Liver (tissue), 9 donors: ENCODE data around the gene PAOX. TPM values are rescaled to one million over a fixed set of nuclear protein-coding genes. Genes with fewer than 3 reads are reported as not detected.

ENCODE experiments used
- DNase-seq: peaks from one replicate; pipeline ENCODE4 v3.0.0-alpha.2; 2017; ENCODE audit warnings: low spot score
- H3K27ac ChIP-seq, 2 donors: one replicate each; pipeline ENCODE4 v1.7.0; 2013; ENCODE audit warnings: inconsistent platforms in 2 of 2, low read length in 2 of 2, control low read depth in 1 of 2, low read depth in 1 of 2, mild to moderate bottlenecking in 1 of 2
- H3K27me3 ChIP-seq, 4 donors: one replicate each; pipeline versions ENCODE4 v1.6.1 to v1.7.0; 2013; ENCODE audit warnings: low read length in 3 of 4, inconsistent platforms in 1 of 4, mild to moderate bottlenecking in 1 of 4, moderate library complexity in 1 of 4; ENCODE audit not compliant: control insufficient read depth in 4 of 4, insufficient read depth in 4 of 4
- H3K36me3 ChIP-seq, 4 donors: one replicate each; pipeline versions ENCODE4 v1.6.1 to v1.7.0; 2013; ENCODE audit warnings: low read length in 3 of 4, mild to moderate bottlenecking in 3 of 4, low read depth in 1 of 4, moderate library complexity in 1 of 4; ENCODE audit not compliant: control insufficient read depth in 4 of 4, insufficient read depth in 3 of 4
- H3K4me1 ChIP-seq, 4 donors: one replicate each; pipeline versions ENCODE4 v1.6.1 to v1.7.0; 2013; ENCODE audit warnings: low read length in 3 of 4, mild to moderate bottlenecking in 3 of 4, moderate library complexity in 1 of 4; ENCODE audit not compliant: control insufficient read depth in 4 of 4, insufficient read depth in 4 of 4
- H3K4me3 ChIP-seq, 3 donors: one replicate each; pipeline versions ENCODE4 v1.6.1 to v1.7.0; 2013; ENCODE audit warnings: low read length in 3 of 3, control low read depth in 1 of 3, low read depth in 1 of 3, mild to moderate bottlenecking in 1 of 3
- H3K9ac ChIP-seq, 2 donors: one replicate each; pipeline ENCODE4 v1.7.0; 2013; ENCODE audit warnings: low read length in 2 of 2, mild to moderate bottlenecking in 2 of 2, moderate library complexity in 2 of 2, control low read depth in 1 of 2, low read depth in 1 of 2
- H3K9me3 ChIP-seq, 4 donors: one replicate each; pipeline versions ENCODE4 v1.6.1 to v1.7.0; 2013; ENCODE audit warnings: low read length in 3 of 4; ENCODE audit not compliant: control insufficient read depth in 4 of 4
- EGR1 ChIP-seq, 2 donors: IDR thresholded peaks; 2 replicates each; pipeline ENCODE4 v1.6.1; 2016 to 2018; ENCODE audit warnings: antibody characterized with exemption in 2 of 2, low read depth in 2 of 2
- FOXA2 ChIP-seq: IDR thresholded peaks from 2 replicates; pipeline ENCODE4 v1.6.1; 2016; ENCODE audit warnings: antibody characterized with exemption
- GABPA ChIP-seq, 2 donors: IDR thresholded peaks in 1 of 2; conservative IDR thresholded peaks in 1 of 2; 2 replicates each; pipeline ENCODE4 v1.6.1; 2016; ENCODE audit warnings: antibody characterized with exemption in 2 of 2, mild to moderate bottlenecking in 1 of 2, moderate library complexity in 1 of 2
- HNF4A ChIP-seq, 2 donors: conservative IDR thresholded peaks; 2 replicates each; pipeline ENCODE4 v1.6.1; 2016; ENCODE audit warnings: antibody characterized with exemption in 2 of 2, mild to moderate bottlenecking in 2 of 2
- RXRA ChIP-seq, 2 donors: IDR thresholded peaks; 2 replicates each; pipeline ENCODE4 v1.6.1; 2017 to 2018; ENCODE audit warnings: antibody characterized with exemption in 2 of 2, mild to moderate bottlenecking in 1 of 2
- SP1 ChIP-seq: IDR thresholded peaks from 2 replicates; pipeline ENCODE4 v1.6.1; 2018; ENCODE audit warnings: antibody characterized with exemption, mild to moderate bottlenecking
- TAF1 ChIP-seq: conservative IDR thresholded peaks from 2 replicates; pipeline ENCODE4 v1.6.1; 2016; ENCODE audit warnings: antibody characterized with exemption, mild to moderate bottlenecking
- YY1 ChIP-seq: IDR thresholded peaks from 2 replicates; pipeline ENCODE4 v1.6.1; 2016; ENCODE audit warnings: antibody characterized with exemption, mild to moderate bottlenecking
- WGBS: extraction: QIAGEN DNeasy Blood & Tissue Kit; methylation state at CpG from one replicate; pipeline ENCODE4 v1.1.7; 2013; 5-methylcytosine and 5-hydroxymethylcytosine counted together
- polyA plus RNA-seq, 2 donors: library from polyadenylated mRNA; stranded (reverse) in 1 of 2; unstranded in 1 of 2; fragments of 200-250 nt in 1 of 2; fragments of >200 nt in 1 of 2; fragmentation: Nextera tagmentation in 1 of 2; extraction: Ambion mirVana in 1 of 2; gene quantifications; one replicate each; pipeline versions ENCODE4 v1.2.1 to v1.2.3, GENCODE V29; 2013 to 2015
- total RNA-seq, 2 donors: library from RNA; depleted of rRNA; stranded (reverse); fragments of >200 nt; gene quantifications; one replicate each; pipeline ENCODE4 v1.2.3, GENCODE V29; 2014
- TF ChIP-seq, protein P1 (sequence below): IDR thresholded peaks from 2 replicates; pipeline ENCODE4 v1.6.1; 2016; ENCODE audit warnings: antibody characterized with exemption
- TF ChIP-seq, protein P2 (sequence below): IDR thresholded peaks from 2 replicates; pipeline ENCODE4 v1.6.1; 2016; ENCODE audit warnings: antibody characterized with exemption, mild to moderate bottlenecking
- TF ChIP-seq, protein P3 (sequence below): IDR thresholded peaks from 2 replicates; pipeline ENCODE4 v1.6.1; 2016; ENCODE audit warnings: antibody characterized with exemption
- TF ChIP-seq, protein P4 (sequence below): fragments of 150-350 bp; IDR thresholded peaks from 2 replicates; pipeline ENCODE4 v1.5.1; 2017; ENCODE audit warnings: improper control_type of control experiment, low read depth, low read length; ENCODE audit not compliant: missing input control
- donor health status: healthy.
- donor health status: healthy.
- donor health status: healthy.
- donor health status: healthy.
- donor health status: healthy.

PAOX gene
- total and polyA plus RNA-seq, 4 donors: 4.8 to 17.8 (median 13.3) TPM

GRCh38 chr10:133355991-133356390 lies 23.1 kb upstream of the PAOX start (continued):
- TF ChIP-seq GABPA (IDR thresholded peaks at IDR 0.05 in 1 of 2, conservative IDR thresholded peaks at IDR 0.05 in 1 of 2) (no peak), SP1 (no peak)

- peak overlapping the region; percentile 10 to 83 for H3K27ac ChIP-seq
- no peaks in the 10 kb centered on the region for H3K27me3 ChIP-seq
- 35% methylated on average over 27 of the region's 27 CpGs for WGBS
- no peaks in the 10 kb centered on the region for H3K9me3 ChIP-seq
- no peak for DNase-seq
- TF ChIP-seq RXRA (IDR thresholded peaks at IDR 0.05) (no peak), YY1 (no peak), TAF1 (no peak), EGR1 (IDR thresholded peaks at IDR 0.05; ENCODE audit: low read depth in 2 of 2) (no peak), FOXA2 (no peak), HNF4A (conservative IDR thresholded peaks at IDR 0.05) (no peak)
- TF ChIP-seq, protein P1, sequence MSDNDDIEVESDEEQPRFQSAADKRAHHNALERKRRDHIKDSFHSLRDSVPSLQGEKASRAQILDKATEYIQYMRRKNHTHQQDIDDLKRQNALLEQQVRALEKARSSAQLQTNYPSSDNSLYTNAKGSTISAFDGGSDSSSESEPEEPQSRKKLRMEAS: no peak
- TF ChIP-seq, protein P2, sequence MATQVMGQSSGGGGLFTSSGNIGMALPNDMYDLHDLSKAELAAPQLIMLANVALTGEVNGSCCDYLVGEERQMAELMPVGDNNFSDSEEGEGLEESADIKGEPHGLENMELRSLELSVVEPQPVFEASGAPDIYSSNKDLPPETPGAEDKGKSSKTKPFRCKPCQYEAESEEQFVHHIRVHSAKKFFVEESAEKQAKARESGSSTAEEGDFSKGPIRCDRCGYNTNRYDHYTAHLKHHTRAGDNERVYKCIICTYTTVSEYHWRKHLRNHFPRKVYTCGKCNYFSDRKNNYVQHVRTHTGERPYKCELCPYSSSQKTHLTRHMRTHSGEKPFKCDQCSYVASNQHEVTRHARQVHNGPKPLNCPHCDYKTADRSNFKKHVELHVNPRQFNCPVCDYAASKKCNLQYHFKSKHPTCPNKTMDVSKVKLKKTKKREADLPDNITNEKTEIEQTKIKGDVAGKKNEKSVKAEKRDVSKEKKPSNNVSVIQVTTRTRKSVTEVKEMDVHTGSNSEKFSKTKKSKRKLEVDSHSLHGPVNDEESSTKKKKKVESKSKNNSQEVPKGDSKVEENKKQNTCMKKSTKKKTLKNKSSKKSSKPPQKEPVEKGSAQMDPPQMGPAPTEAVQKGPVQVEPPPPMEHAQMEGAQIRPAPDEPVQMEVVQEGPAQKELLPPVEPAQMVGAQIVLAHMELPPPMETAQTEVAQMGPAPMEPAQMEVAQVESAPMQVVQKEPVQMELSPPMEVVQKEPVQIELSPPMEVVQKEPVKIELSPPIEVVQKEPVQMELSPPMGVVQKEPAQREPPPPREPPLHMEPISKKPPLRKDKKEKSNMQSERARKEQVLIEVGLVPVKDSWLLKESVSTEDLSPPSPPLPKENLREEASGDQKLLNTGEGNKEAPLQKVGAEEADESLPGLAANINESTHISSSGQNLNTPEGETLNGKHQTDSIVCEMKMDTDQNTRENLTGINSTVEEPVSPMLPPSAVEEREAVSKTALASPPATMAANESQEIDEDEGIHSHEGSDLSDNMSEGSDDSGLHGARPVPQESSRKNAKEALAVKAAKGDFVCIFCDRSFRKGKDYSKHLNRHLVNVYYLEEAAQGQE: no peak
- TF ChIP-seq, protein P3, sequence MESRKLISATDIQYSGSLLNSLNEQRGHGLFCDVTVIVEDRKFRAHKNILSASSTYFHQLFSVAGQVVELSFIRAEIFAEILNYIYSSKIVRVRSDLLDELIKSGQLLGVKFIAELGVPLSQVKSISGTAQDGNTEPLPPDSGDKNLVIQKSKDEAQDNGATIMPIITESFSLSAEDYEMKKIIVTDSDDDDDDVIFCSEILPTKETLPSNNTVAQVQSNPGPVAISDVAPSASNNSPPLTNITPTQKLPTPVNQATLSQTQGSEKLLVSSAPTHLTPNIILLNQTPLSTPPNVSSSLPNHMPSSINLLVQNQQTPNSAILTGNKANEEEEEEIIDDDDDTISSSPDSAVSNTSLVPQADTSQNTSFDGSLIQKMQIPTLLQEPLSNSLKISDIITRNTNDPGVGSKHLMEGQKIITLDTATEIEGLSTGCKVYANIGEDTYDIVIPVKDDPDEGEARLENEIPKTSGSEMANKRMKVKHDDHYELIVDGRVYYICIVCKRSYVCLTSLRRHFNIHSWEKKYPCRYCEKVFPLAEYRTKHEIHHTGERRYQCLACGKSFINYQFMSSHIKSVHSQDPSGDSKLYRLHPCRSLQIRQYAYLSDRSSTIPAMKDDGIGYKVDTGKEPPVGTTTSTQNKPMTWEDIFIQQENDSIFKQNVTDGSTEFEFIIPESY: no peak
- TF ChIP-seq, protein P4, sequence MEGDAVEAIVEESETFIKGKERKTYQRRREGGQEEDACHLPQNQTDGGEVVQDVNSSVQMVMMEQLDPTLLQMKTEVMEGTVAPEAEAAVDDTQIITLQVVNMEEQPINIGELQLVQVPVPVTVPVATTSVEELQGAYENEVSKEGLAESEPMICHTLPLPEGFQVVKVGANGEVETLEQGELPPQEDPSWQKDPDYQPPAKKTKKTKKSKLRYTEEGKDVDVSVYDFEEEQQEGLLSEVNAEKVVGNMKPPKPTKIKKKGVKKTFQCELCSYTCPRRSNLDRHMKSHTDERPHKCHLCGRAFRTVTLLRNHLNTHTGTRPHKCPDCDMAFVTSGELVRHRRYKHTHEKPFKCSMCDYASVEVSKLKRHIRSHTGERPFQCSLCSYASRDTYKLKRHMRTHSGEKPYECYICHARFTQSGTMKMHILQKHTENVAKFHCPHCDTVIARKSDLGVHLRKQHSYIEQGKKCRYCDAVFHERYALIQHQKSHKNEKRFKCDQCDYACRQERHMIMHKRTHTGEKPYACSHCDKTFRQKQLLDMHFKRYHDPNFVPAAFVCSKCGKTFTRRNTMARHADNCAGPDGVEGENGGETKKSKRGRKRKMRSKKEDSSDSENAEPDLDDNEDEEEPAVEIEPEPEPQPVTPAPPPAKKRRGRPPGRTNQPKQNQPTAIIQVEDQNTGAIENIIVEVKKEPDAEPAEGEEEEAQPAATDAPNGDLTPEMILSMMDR: no peak
- H3K9ac ChIP-seq: peak overlapping the region; percentile 42 to 68
- H3K4me3 ChIP-seq: peak overlapping the region; percentile 56 to 77 (median 64)
- H3K36me3 ChIP-seq: peaks cover 0 to 3% (median under 1%) of the 10 kb centered on the region in 4 donors
- H3K4me1 ChIP-seq: peaks cover 21 to 88% (median 74%) of the 10 kb centered on the region in 4 donors
Observed at GRCh38 chr10:133356549-133357284, 22.3 kb upstream of the PAOX start.
